ENCODE measurements around the gene TRAPPC2B.

GRCh38 chr19:57374179-57374578 lies 10.8 kb downstream of the TRAPPC2B start:
- TF ChIP-seq CTCF (IDR thresholded peaks at IDR 0.05) (no peak), ZFX (IDR thresholded peaks at IDR 0.05; ENCODE audit: borderline replicate concordance) (no peak)

All from 22Rv1 (cell line).